C4-2B (cell line): ENCODE measurements around the gene COA3.

Experiments
- H3K27ac ChIP-seq: fragments of 450-650 bp; 2 replicates; pipeline ENCODE4 v1.5.1; 2017
- CTCF ChIP-seq: fragments of 450-650 bp; conservative IDR thresholded peaks from 2 replicates; pipeline ENCODE4 v1.5.1; 2017; ENCODE audit warnings: mild to moderate bottlenecking
- ZFX ChIP-seq: fragments of 450-650 bp; IDR thresholded peaks from 2 replicates; pipeline ENCODE4 v1.6.1; 2017

COA3 gene

GRCh38 chr17:42832213-42832933, 33.9 kb upstream of the COA3 start:
- peak overlapping the region; percentile 91 for H3K27ac ChIP-seq
- TF ChIP-seq ZFX, result no peak
- no peak for TF ChIP-seq CTCF

GRCh38 chr17:42830971-42831370, 32.5 kb upstream of the COA3 start:
- no peak for TF ChIP-seq CTCF
- TF ChIP-seq ZFX, result no peak

DNA sequence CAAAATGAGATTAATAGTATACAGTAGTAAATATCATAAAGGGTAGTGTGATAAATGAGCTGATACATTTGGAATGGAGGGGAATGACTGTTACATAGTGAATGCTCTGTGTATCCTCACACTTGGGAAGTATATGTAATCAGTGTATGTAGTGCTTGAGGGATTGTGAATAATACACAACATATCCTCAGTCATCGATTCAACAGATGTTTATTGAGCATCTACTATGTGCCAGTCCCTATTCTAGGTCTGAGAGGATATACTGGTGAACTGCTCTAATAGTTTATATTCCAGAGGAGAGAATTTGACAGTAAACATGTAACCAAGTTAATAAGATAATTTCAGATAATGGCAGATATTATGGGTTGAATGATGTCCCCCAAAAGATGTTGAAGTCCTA, 29.0 kb upstream of the COA3 start:
- no peak for TF ChIP-seq CTCF
- H3K27ac ChIP-seq, result no peak overlapping the region

More at GRCh38 chr17:42830971-42831370, 32.5 kb upstream of the COA3 start:
- H3K27ac ChIP-seq, result no peak overlapping the region

DNA sequence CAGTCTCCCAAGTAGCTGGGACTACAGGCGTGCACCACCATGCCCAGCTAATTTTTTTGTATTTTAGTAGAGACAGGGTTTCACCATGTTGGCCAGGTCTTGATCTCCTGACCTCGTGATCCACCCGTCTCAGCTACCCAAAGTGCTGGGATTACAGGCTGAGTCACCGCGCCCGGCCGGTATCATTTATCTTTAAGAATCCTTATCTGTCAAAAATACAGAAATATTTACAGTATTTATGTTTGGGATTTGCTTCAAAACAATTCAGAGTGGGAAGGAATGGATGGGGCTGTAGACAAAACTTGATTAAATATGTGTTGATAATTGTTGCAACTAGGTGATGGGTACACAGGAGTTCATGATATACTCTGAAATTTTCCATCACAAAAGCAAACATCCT, 22.7 kb upstream of the COA3 start:
- no peak overlapping the region for H3K27ac ChIP-seq
- TF ChIP-seq CTCF (no peak), ZFX (no peak)

DNA sequence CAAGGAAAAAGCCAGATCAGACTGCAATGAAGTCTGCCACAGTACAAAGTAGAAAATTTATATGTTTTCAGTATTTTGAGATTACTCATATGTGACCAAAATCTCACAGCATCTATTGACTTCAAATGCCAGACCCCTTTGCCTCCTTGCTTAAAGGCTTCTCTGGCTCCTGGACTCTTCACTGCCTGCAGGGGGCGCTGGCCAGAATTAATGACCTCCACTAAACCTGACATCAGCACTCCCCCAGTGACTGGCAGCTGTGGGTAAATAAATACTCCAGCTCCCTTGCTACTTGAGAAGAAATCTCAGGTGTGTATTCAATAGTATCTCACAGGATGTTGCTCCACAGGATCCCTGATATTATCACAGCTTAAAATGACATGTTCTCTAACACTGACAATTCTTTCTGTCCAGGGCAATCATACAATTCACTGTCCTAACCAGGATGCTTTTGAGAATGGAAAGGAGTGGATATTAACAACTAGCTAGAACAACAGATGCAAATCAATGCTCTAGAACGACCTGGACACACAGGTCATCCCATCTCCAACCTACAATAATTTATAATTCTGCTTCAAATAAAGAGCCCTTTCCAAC, 21.5 kb upstream of the COA3 start:
- no peak for TF ChIP-seq ZFX
- peak; percentile 92 for TF ChIP-seq CTCF
- H3K27ac ChIP-seq, result no peak overlapping the region

GRCh38 chr17:42818379-42818778, 19.9 kb upstream of the COA3 start:
- no peak overlapping the region for H3K27ac ChIP-seq
- TF ChIP-seq CTCF (no peak), ZFX (no peak)

DNA sequence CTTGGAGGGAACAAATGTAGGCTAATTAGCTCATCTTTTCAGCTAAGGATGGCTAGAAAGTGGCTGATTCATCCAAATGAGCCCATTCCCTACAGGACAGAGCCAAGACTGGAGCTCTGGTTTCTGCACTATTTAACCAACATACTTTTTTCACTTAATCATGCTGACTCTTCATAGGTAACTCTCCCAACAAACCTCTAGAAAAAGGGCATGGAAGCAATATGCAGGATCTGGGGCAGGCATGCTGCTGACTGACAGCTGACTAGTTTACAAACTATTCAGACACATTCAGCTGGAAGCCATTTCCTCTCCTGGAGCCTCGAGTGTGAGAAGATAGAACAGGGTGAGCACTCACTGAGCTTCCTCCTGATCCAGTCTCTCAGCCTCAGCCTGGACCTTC, 19.4 kb upstream of the COA3 start:
- H3K27ac ChIP-seq, result no peak overlapping the region
- no peak for TF ChIP-seq CTCF
- no peak for TF ChIP-seq ZFX
